ENCODE measurements around the gene MYMK. TPM values are rescaled to one million over a fixed set of nuclear protein-coding genes. Genes with fewer than 3 reads are reported as not detected.

The MYMK gene
- total and polyA plus RNA-seq, 2 experiments from 2014 or later = not detected

- TF ChIP-seq, protein P1, sequence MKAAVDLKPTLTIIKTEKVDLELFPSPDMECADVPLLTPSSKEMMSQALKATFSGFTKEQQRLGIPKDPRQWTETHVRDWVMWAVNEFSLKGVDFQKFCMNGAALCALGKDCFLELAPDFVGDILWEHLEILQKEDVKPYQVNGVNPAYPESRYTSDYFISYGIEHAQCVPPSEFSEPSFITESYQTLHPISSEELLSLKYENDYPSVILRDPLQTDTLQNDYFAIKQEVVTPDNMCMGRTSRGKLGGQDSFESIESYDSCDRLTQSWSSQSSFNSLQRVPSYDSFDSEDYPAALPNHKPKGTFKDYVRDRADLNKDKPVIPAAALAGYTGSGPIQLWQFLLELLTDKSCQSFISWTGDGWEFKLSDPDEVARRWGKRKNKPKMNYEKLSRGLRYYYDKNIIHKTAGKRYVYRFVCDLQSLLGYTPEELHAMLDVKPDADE (IDR thresholded peaks at IDR 0.05) = no peak
- TF ChIP-seq EZH2phosphoT487 (IDR thresholded peaks at IDR 0.05; ENCODE audit: unreplicated experiment) = no peak
- TF ChIP-seq ZNF331 (CRISPR knock-in tag; IDR thresholded peaks at IDR 0.05; ENCODE audit: low read depth) = no peak
Measured at GRCh38 chr9:133569121-133569785, 44.5 kb upstream of the MYMK start (continued).

DNA sequence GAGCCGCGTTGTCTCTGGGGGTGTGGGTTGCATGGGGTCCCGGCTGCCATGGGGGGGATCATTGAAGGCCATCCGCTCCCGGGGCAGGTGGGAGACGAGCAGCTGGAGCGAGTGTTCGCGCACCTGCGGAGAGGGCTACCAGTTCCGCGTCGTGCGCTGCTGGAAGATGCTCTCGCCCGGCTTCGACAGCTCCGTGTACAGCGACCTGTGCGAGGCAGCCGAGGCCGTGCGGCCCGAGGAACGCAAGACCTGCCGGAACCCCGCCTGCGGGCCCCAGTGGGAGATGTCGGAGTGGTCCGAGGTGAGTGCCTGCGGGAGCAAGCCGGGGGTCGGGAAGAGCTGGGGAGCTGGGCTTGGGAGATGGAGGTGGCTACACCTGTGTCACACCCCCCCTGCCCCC, 43.4 kb upstream of the MYMK start:
- no peak overlapping the region for H3K4me2 ChIP-seq
- H3K36me3 ChIP-seq (ENCODE audit: insufficient read depth) = no peaks in the 10 kb centered on the region
- H3K27ac ChIP-seq (ENCODE audit: low read depth) = no peak overlapping the region
- H3K9me3 Mint-ChIP-seq = no peaks in the 10 kb centered on the region
- no peaks in the 10 kb centered on the region; the same call in 2 of the 3 replicates for H3K36me3 Mint-ChIP-seq (ENCODE audit: low read depth)
- ATAC-seq (no peak), DNase-seq (ENCODE audit: low spot score) (no peak)
- no peaks in the 10 kb centered on the region for H3K27me3 ChIP-seq (ENCODE audit: insufficient read depth)
- H3K4me3 ChIP-seq = no peak overlapping the region
- H3K4me3 Mint-ChIP-seq = no peak overlapping the region
- no peak overlapping the region for H2AFZ ChIP-seq
- peaks cover 3% of the 10 kb centered on the region for H3K27me3 Mint-ChIP-seq (ENCODE audit: insufficient read depth, low read depth, poor library complexity)
- H4K20me1 ChIP-seq (replicated peaks; ENCODE audit: insufficient read depth) = no peaks in the 10 kb centered on the region
- H3K4me1 ChIP-seq (ENCODE audit: insufficient read depth) = no peaks in the 10 kb centered on the region
- peaks cover 17% of the 10 kb centered on the region for H3K4me1 Mint-ChIP-seq
- H3F3A ChIP-seq (replicated peaks; ENCODE audit: low read depth) = no peaks in the 10 kb centered on the region
- no peaks in the 10 kb centered on the region for H3K79me2 ChIP-seq (replicated peaks; ENCODE audit: insufficient read depth)
- no peak overlapping the region for H3K27ac Mint-ChIP-seq
- H3K9me2 ChIP-seq (ENCODE audit: insufficient read depth) = no peaks in the 10 kb centered on the region
- TF ChIP-seq ZNF114 (CRISPR knock-in tag; IDR thresholded peaks at IDR 0.05) (no peak), REST (IDR thresholded peaks at IDR 0.05; ENCODE audit: unreplicated experiment) (no peak), JUNB (IDR thresholded peaks at IDR 0.05; ENCODE audit: unreplicated experiment) (no peak), NANOG (IDR thresholded peaks at IDR 0.05; ENCODE audit: borderline replicate concordance) (no peak), POLR2AphosphoS5 (IDR thresholded peaks at IDR 0.05; ENCODE audit: low read depth) (no peak), EZH2phosphoT487 (IDR thresholded peaks at IDR 0.05; ENCODE audit: unreplicated experiment) (no peak)
- TF ChIP-seq, protein P2, sequence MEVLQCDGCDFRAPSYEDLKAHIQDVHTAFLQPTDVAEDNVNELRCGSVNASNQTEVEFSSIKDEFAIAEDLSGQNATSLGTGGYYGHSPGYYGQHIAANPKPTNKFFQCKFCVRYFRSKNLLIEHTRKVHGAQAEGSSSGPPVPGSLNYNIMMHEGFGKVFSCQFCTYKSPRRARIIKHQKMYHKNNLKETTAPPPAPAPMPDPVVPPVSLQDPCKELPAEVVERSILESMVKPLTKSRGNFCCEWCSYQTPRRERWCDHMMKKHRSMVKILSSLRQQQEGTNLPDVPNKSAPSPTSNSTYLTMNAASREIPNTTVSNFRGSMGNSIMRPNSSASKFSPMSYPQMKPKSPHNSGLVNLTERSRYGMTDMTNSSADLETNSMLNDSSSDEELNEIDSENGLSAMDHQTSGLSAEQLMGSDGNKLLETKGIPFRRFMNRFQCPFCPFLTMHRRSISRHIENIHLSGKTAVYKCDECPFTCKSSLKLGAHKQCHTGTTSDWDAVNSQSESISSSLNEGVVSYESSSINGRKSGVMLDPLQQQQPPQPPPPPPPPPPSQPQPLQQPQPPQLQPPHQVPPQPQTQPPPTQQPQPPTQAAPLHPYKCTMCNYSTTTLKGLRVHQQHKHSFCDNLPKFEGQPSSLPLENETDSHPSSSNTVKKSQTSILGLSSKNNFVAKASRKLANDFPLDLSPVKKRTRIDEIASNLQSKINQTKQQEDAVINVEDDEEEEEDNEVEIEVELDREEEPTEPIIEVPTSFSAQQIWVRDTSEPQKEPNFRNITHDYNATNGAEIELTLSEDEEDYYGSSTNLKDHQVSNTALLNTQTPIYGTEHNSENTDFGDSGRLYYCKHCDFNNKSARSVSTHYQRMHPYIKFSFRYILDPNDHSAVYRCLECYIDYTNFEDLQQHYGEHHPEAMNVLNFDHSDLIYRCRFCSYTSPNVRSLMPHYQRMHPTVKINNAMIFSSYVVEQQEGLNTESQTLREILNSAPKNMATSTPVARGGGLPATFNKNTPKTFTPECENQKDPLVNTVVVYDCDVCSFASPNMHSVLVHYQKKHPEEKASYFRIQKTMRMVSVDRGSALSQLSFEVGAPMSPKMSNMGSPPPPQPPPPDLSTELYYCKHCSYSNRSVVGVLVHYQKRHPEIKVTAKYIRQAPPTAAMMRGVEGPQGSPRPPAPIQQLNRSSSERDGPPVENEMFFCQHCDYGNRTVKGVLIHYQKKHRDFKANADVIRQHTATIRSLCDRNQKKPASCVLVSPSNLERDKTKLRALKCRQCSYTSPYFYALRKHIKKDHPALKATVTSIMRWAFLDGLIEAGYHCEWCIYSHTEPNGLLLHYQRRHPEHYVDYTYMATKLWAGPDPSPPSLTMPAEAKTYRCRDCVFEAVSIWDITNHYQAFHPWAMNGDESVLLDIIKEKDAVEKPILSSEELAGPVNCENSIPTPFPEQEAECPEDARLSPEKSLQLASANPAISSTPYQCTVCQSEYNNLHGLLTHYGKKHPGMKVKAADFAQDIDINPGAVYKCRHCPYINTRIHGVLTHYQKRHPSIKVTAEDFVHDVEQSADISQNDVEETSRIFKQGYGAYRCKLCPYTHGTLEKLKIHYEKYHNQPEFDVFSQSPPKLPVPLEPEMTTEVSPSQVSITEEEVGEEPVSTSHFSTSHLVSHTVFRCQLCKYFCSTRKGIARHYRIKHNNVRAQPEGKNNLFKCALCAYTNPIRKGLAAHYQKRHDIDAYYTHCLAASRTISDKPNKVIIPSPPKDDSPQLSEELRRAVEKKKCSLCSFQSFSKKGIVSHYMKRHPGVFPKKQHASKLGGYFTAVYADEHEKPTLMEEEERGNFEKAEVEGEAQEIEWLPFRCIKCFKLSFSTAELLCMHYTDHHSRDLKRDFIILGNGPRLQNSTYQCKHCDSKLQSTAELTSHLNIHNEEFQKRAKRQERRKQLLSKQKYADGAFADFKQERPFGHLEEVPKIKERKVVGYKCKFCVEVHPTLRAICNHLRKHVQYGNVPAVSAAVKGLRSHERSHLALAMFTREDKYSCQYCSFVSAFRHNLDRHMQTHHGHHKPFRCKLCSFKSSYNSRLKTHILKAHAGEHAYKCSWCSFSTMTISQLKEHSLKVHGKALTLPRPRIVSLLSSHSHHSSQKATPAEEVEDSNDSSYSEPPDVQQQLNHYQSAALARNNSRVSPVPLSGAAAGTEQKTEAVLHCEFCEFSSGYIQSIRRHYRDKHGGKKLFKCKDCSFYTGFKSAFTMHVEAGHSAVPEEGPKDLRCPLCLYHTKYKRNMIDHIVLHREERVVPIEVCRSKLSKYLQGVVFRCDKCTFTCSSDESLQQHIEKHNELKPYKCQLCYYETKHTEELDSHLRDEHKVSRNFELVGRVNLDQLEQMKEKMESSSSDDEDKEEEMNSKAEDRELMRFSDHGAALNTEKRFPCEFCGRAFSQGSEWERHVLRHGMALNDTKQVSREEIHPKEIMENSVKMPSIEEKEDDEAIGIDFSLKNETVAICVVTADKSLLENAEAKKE (CRISPR knock-in tag; IDR thresholded peaks at IDR 0.05) = no peak
- TF ChIP-seq, protein P3, sequence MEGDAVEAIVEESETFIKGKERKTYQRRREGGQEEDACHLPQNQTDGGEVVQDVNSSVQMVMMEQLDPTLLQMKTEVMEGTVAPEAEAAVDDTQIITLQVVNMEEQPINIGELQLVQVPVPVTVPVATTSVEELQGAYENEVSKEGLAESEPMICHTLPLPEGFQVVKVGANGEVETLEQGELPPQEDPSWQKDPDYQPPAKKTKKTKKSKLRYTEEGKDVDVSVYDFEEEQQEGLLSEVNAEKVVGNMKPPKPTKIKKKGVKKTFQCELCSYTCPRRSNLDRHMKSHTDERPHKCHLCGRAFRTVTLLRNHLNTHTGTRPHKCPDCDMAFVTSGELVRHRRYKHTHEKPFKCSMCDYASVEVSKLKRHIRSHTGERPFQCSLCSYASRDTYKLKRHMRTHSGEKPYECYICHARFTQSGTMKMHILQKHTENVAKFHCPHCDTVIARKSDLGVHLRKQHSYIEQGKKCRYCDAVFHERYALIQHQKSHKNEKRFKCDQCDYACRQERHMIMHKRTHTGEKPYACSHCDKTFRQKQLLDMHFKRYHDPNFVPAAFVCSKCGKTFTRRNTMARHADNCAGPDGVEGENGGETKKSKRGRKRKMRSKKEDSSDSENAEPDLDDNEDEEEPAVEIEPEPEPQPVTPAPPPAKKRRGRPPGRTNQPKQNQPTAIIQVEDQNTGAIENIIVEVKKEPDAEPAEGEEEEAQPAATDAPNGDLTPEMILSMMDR (conservative IDR thresholded peaks at IDR 0.05; ENCODE audit: low read depth in 2 of 2) = no peak
- TF ChIP-seq, protein P1 (IDR thresholded peaks at IDR 0.05) = no peak

All from GM23338 (cell line).